ENCODE data around the gene RYR2. TPM values are rescaled to one million over a fixed set of nuclear protein-coding genes. Genes with fewer than 3 reads are reported as not detected.

Gene RYR2
- polyA plus RNA-seq, 1 of the 3 experiments (the other 2 are of a cell fraction): under 0.01 TPM

DNA sequence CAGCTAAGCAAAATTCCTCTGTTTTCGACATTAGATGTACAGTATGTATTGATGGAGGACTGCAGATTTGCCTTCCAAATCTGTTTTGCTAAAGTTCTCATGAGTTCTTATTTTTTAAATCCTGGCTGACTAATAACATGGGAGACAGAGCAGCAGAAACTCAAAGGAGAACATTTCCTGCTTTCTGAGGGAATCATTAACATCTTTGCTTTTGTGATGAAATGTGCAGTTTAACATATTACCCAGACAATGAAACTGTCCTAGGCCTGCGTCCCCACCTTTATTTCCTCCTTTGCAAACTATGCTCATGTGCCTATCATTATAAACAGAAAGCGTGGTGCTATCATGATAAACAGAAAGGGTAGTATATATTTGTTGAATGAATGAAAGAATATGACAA is 698.9 kb downstream of the RYR2 start:
- Histone ChIP-seq H3K4me2 (no peak overlapping the region), H2AFZ (ENCODE audit: low read depth) (no peak overlapping the region), H3K27ac (ENCODE audit: low read depth in 2 of 2, low read length in 1 of 2) (no peak overlapping the region), H3K4me3 (ENCODE audit: low read depth in 2 of 2, low read length in 1 of 2) (no peak overlapping the region), H3K36me3 (replicated peaks in 1 of 2; ENCODE audit: control insufficient read depth in 1 of 2, insufficient read depth in 2 of 2, low read length in 1 of 2) (no peaks in the 10 kb centered on the region), H3K9me3 (no peaks in the 10 kb centered on the region), H3F3A (replicated peaks; ENCODE audit: insufficient read depth) (no peaks in the 10 kb centered on the region), H3K27me3 (ENCODE audit: insufficient read depth) (no peaks in the 10 kb centered on the region), H3K4me1 (ENCODE audit: control insufficient read depth in 1 of 2, insufficient read depth in 2 of 2, low read depth in 1 of 2, low read length in 1 of 2) (peaks cover 0 to 2% of the 10 kb centered on the region in 2 experiments; a peak in 2 of 4 replicates), H3K9ac (no peak overlapping the region), H4K20me1 (ENCODE audit: insufficient read depth) (no peaks in the 10 kb centered on the region), H3K79me2 (ENCODE audit: insufficient read depth) (no peaks in the 10 kb centered on the region), H3K9me2 (peaks cover 3% of the 10 kb centered on the region; the same call in 1 of the 2 replicates)
- ChIA-PET CTCF (interaction anchor here (1.6 kb wide), 1 partner anchor 10 kb away, joined by 4 read pairs; no protein-coding TSS in a partner anchor), POLR2A (no interaction called here)
- 19% methylated on average over 3 of the region's 3 CpGs for WGBS (ENCODE audit: low lambda C conversion rate)
- no peak for DNase-seq
- TF ChIP-seq NRF1 (IDR thresholded peaks at IDR 0.05; ENCODE audit: low read depth, low read length): no peak
- TF ChIP-seq, protein P1, sequence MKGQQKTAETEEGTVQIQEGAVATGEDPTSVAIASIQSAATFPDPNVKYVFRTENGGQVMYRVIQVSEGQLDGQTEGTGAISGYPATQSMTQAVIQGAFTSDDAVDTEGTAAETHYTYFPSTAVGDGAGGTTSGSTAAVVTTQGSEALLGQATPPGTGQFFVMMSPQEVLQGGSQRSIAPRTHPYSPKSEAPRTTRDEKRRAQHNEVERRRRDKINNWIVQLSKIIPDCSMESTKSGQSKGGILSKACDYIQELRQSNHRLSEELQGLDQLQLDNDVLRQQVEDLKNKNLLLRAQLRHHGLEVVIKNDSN (IDR thresholded peaks at IDR 0.05; ENCODE audit: borderline replicate concordance, low read depth): no peak
- TF ChIP-seq NFIC (IDR thresholded peaks at IDR 0.05; ENCODE audit: borderline replicate concordance): no peak
- TF ChIP-seq FOXM1 (IDR thresholded peaks at IDR 0.05; ENCODE audit: low read depth): no peak
- no peak for TF ChIP-seq RCOR1 (IDR thresholded peaks at IDR 0.05; ENCODE audit: low read length)
- no peak for TF ChIP-seq MEF2A (IDR thresholded peaks at IDR 0.05; ENCODE audit: borderline replicate concordance, low read depth)
- TF ChIP-seq JUND (IDR thresholded peaks at IDR 0.05): no peak
- TF ChIP-seq GABPA (IDR thresholded peaks at IDR 0.05; ENCODE audit: low read depth): no peak
- TF ChIP-seq CTCF (IDR thresholded peaks at IDR 0.05): no peak

GRCh38 chr1:237745545-237745944 is 703.6 kb downstream of the RYR2 start:
- Histone ChIP-seq H3K27me3 (ENCODE audit: insufficient read depth) (no peaks in the 10 kb centered on the region), H3F3A (replicated peaks; ENCODE audit: insufficient read depth) (no peaks in the 10 kb centered on the region), H3K36me3 (replicated peaks in 1 of 2; ENCODE audit: control insufficient read depth in 1 of 2, insufficient read depth in 2 of 2, low read length in 1 of 2) (no peaks in the 10 kb centered on the region), H3K4me2 (no peak overlapping the region), H3K9me2 (no peaks in the 10 kb centered on the region), H3K79me2 (ENCODE audit: insufficient read depth) (no peaks in the 10 kb centered on the region), H3K27ac (ENCODE audit: low read depth in 2 of 2, low read length in 1 of 2) (no peak overlapping the region), H4K20me1 (ENCODE audit: insufficient read depth) (no peaks in the 10 kb centered on the region), H3K4me3 (ENCODE audit: low read depth in 2 of 2, low read length in 1 of 2) (no peak overlapping the region), H3K4me1 (ENCODE audit: control insufficient read depth in 1 of 2, insufficient read depth in 2 of 2, low read depth in 1 of 2, low read length in 1 of 2) (peaks cover 0 to 13% of the 10 kb centered on the region in 2 experiments; a peak in 2 of 4 replicates), H2AFZ (ENCODE audit: low read depth) (no peak overlapping the region), H3K9me3 (no peaks in the 10 kb centered on the region), H3K9ac (no peak overlapping the region)
- POLR2A ChIA-PET: no interaction called here
- CTCF ChIA-PET: no interaction called here
- no peak for DNase-seq
- 66% methylated on average over 4 of the region's 4 CpGs for WGBS (ENCODE audit: low lambda C conversion rate)
- TF ChIP-seq, protein P2, sequence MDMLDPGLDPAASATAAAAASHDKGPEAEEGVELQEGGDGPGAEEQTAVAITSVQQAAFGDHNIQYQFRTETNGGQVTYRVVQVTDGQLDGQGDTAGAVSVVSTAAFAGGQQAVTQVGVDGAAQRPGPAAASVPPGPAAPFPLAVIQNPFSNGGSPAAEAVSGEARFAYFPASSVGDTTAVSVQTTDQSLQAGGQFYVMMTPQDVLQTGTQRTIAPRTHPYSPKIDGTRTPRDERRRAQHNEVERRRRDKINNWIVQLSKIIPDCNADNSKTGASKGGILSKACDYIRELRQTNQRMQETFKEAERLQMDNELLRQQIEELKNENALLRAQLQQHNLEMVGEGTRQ (IDR thresholded peaks at IDR 0.05; ENCODE audit: borderline replicate concordance, low read depth, low read length): no peak
- no peak for TF ChIP-seq GABPA (IDR thresholded peaks at IDR 0.05; ENCODE audit: low read depth)
- no peak for TF ChIP-seq PBX3 (IDR thresholded peaks at IDR 0.05)
- TF ChIP-seq RXRA (IDR thresholded peaks at IDR 0.05; ENCODE audit: borderline replicate concordance, low read depth): no peak
- TF ChIP-seq NRF1 (IDR thresholded peaks at IDR 0.05; ENCODE audit: low read depth, low read length): no peak
- TF ChIP-seq YY1 (IDR thresholded peaks at IDR 0.05; ENCODE audit: low read depth): no peak
- no peak for TF ChIP-seq MXI1 (IDR thresholded peaks at IDR 0.05; ENCODE audit: low read depth, low read length)
- TF ChIP-seq EZH2phosphoT487 (IDR thresholded peaks at IDR 0.05; ENCODE audit: borderline replicate concordance, low read depth): no peak
- TF ChIP-seq JUND (IDR thresholded peaks at IDR 0.05): no peak
- no peak for TF ChIP-seq REST (IDR thresholded peaks at IDR 0.05; ENCODE audit: low read depth, low read length)
- no peak for TF ChIP-seq SMC3 (IDR thresholded peaks at IDR 0.05; ENCODE audit: low read depth, low read length)
- no peak for TF ChIP-seq RFX5 (IDR thresholded peaks at IDR 0.05; ENCODE audit: low read length)
- no peak for TF ChIP-seq MEF2A (IDR thresholded peaks at IDR 0.05; ENCODE audit: borderline replicate concordance, low read depth)
- TF ChIP-seq FOXJ3 (CRISPR knock-in tag; IDR thresholded peaks at IDR 0.05): no peak
- TF ChIP-seq TEAD4 (IDR thresholded peaks at IDR 0.05; ENCODE audit: borderline replicate concordance, insufficient read depth): no peak

Measured in SK-N-SH (cell line).